ENCODE data around the gene BEST3. TPM values are rescaled to one million over a fixed set of nuclear protein-coding genes. Genes with fewer than 3 reads are reported as not detected.

Gene BEST3
- total and polyA plus RNA-seq, 2 of the 4 experiments (the other 2 are of a cell fraction) = under 0.01 to 0.07 TPM

- no CpG with 5 or more reads among the region's 11 CpGs for WGBS, 2 experiments (ENCODE audit: extremely low coverage in 2 of 2, insufficient read length in 1 of 2)
- Histone ChIP-seq H2AK9ac (replicated peaks; ENCODE audit: low read depth, low read length, poor library complexity) (peak overlapping the region; percentile 94), H2BK20ac (ENCODE audit: low read depth, low read length) (peak overlapping the region; percentile 98), H2AK5ac (ENCODE audit: low read depth, low read length) (peak overlapping the region; percentile 95), H3K18ac (ENCODE audit: low read depth, low read length) (peak overlapping the region; percentile 97), H3K4me3 (ENCODE audit: insufficient read depth, low read depth, low read length) (no peak overlapping the region), H4K5ac (ENCODE audit: low read depth, low read length) (peak overlapping the region; percentile 95), H3K36me3 (ENCODE audit: control insufficient read depth, insufficient read depth, low read length) (no peaks in the 10 kb centered on the region), H2AFZ (replicated peaks; ENCODE audit: low read length, poor library complexity) (peak overlapping the region; percentile 85), H3K56ac (ENCODE audit: extremely low read depth, insufficient read depth, low read length) (peak overlapping the region; percentile 70; the same call in 1 of the 2 replicates), H3K14ac (replicated peaks; ENCODE audit: low read depth, low read length) (peak overlapping the region; percentile 93), H3K4me2 (ENCODE audit: low read depth, low read length) (peak overlapping the region; percentile 37), H3K4ac (ENCODE audit: low read depth, low read length) (peak overlapping the region; percentile 96), H2BK15ac (ENCODE audit: low read depth, low read length) (peak overlapping the region; percentile 94; the same call in 2 of the 3 replicates), H3K4me1 (ENCODE audit: control insufficient read depth, insufficient read depth, low read length) (peaks cover 18% of the 10 kb centered on the region), H3K9ac (ENCODE audit: low read depth, low read length) (peak overlapping the region; percentile 29; the same call in 1 of the 2 replicates), H4K20me1 (ENCODE audit: insufficient read depth, low read length) (no peaks in the 10 kb centered on the region), H3K9me1 (ENCODE audit: insufficient read depth, low read length) (peaks cover 18% of the 10 kb centered on the region), H3K23ac (ENCODE audit: low read depth, low read length) (peak overlapping the region; percentile 91), H4K8ac (ENCODE audit: low read depth in 2 of 2, low read length in 2 of 2) (peak overlapping the region; percentile 89 to 98), H3K27ac (ENCODE audit: insufficient read depth, low read length) (peak overlapping the region; percentile 96), H2BK5ac (ENCODE audit: low read depth, low read length, poor library complexity, severe bottlenecking) (peak overlapping the region; percentile 98), H3K79me1 (ENCODE audit: low read depth in 1 of 2, low read length in 2 of 2) (no peaks in the 10 kb centered on the region), H4K91ac (ENCODE audit: insufficient read depth, low read depth, low read length) (peak overlapping the region; percentile 98), H2BK120ac (ENCODE audit: low read depth, low read length) (peak overlapping the region; percentile 99), H3K27me3 (ENCODE audit: control insufficient read depth, insufficient read depth, low read length) (no peaks in the 10 kb centered on the region), H3K9me3 (ENCODE audit: control insufficient read depth, insufficient read depth, low read length) (no peaks in the 10 kb centered on the region)
- ChIA-PET POLR2A (ENCODE audit: unreplicated experiment) (no interaction called here), CTCF (interaction anchor here (0.6 to 3.5 kb wide), 2 partner anchors 16 to 71 kb away, joined by 3 to 14 read pairs; partner anchors contain the start of gene CCT2)
- ATAC-seq (ENCODE audit: low read depth) (peak; percentile 84), DNase-seq (peak; percentile 90)
- no peak for TF ChIP-seq POLR2A (IDR thresholded peaks at IDR 0.05; ENCODE audit: low read depth, low read length)
- TF ChIP-seq NFE2L2 (IDR thresholded peaks at IDR 0.05; ENCODE audit: low read depth, low read length) = no peak
- peak; percentile 36; the same call in 1 of the 2 replicates for TF ChIP-seq CEBPB (IDR thresholded peaks at IDR 0.05; ENCODE audit: low read depth, low read length)
- intact Hi-C loops (cut with micrococcal nuclease) = loop anchor here (2.0 kb wide), 1 partner anchor 33 kb away; no protein-coding TSS in a partner anchor
- no TSS peak for BruUV-seq (replicated peaks)
- in situ Hi-C loops (cut with MboI; ENCODE audit: low sequenced_read_pairs) = loop anchor here (10.0 kb wide), 1 partner anchor 59 kb away; no protein-coding TSS in a partner anchor
- dilution Hi-C loops (cut with HindIII; ENCODE audit: low sequenced_read_pairs, unreplicated experiment) = no loop called here
Observed at GRCh38 chr12:69655616-69656340, 43.3 kb downstream of the BEST3 start.

All from IMR-90 (cell line).